ENCODE results near the gene OPRL1.

OPRL1 gene

GRCh38 chr20:64140061-64140931 is 60.4 kb downstream of the OPRL1 start:
- DNase-seq (ENCODE audit: low read depth in 2 of 2): no peak

GRCh38 chr20:64140956-64141355 is 61.1 kb downstream of the OPRL1 start:
- no peak for DNase-seq (ENCODE audit: low read depth in 2 of 2)

- DNase-seq (ENCODE audit: low read depth in 2 of 2): no peak
These were observed 62.7 kb downstream of the OPRL1 start for GRCh38 chr20:64142590-64142989.

- no peak for DNase-seq (ENCODE audit: low read depth in 2 of 2)
These were observed 63.3 kb downstream of the OPRL1 start for GRCh38 chr20:64143018-64143801.

GRCh38 chr20:64144144-64144912 is 64.4 kb downstream of the OPRL1 start:
- DNase-seq (ENCODE audit: low read depth in 2 of 2): no peak

GRCh38 chr20:64145458-64146300 is 65.8 kb downstream of the OPRL1 start:
- DNase-seq (ENCODE audit: low read depth in 2 of 2): peak in 1 of 2 donors; percentile 21

- DNase-seq (ENCODE audit: low read depth in 2 of 2): no peak
These were observed 66.5 kb downstream of the OPRL1 start for GRCh38 chr20:64146301-64146935.

- DNase-seq (ENCODE audit: low read depth in 2 of 2): no peak
These were observed 67.1 kb downstream of the OPRL1 start for GRCh38 chr20:64146936-64147477.

GRCh38 chr20:64148581-64148980 is 68.7 kb downstream of the OPRL1 start:
- no peak for DNase-seq (ENCODE audit: low read depth in 2 of 2)

- DNase-seq (ENCODE audit: low read depth in 2 of 2): no peak
These were observed 69.3 kb downstream of the OPRL1 start for GRCh38 chr20:64149141-64149540.

- no peak for DNase-seq (ENCODE audit: low read depth in 2 of 2)
These were observed 70.1 kb downstream of the OPRL1 start for GRCh38 chr20:64149809-64150560.

All from stimulated activated CD4-positive, alpha-beta T cell treated with anti-CD3 and anti-CD28 coated beads, Interleukin-15, amount 100 ng/mL, for 48 hours (primary cell).